ENCODE data around the gene ACBD4.
A peak's percentile ranks its signal among the peaks of the same experiment; 100 is the strongest.

Gene ACBD4

GRCh38 chr17:45135192-45135977 is at the start of gene ACBD4:
ACBD4 (plus strand) TSS chr17:45135687; CDS start chr17:45136145, 458 bp downstream.
- peak; percentile 86 for DNase-seq (ENCODE audit: low read depth)

GRCh38 chr17:45086391-45086790 is 49.1 kb upstream of the ACBD4 start:
- DNase-seq (ENCODE audit: low read depth): no peak
- no peak overlapping the region for H3K4me3 ChIP-seq (ENCODE audit: low read depth, low read length)

More at GRCh38 chr17:45135192-45135977, at the start of gene ACBD4:
- peak within 1 kb of the TSS; percentile 61 for H3K4me3 ChIP-seq (ENCODE audit: low read depth, low read length)

GRCh38 chr17:45086865-45087503 is 48.5 kb upstream of the ACBD4 start:
- no peak overlapping the region for H3K4me3 ChIP-seq (ENCODE audit: low read depth, low read length)
- no peak for DNase-seq (ENCODE audit: low read depth)

- no peak overlapping the region for H3K4me3 ChIP-seq (ENCODE audit: low read depth, low read length)
- no peak for DNase-seq (ENCODE audit: low read depth)
Observed at GRCh38 chr17:45087504-45087975, 47.9 kb upstream of the ACBD4 start.

GRCh38 chr17:45087978-45088377 is 47.5 kb upstream of the ACBD4 start:
- no peak overlapping the region for H3K4me3 ChIP-seq (ENCODE audit: low read depth, low read length)
- DNase-seq (ENCODE audit: low read depth): no peak

GRCh38 chr17:45088741-45089140 is 46.7 kb upstream of the ACBD4 start:
- no peak overlapping the region for H3K4me3 ChIP-seq (ENCODE audit: low read depth, low read length)
- no peak for DNase-seq (ENCODE audit: low read depth)

- H3K4me3 ChIP-seq (ENCODE audit: low read depth, low read length): no peak overlapping the region
- no peak for DNase-seq (ENCODE audit: low read depth)
Observed at GRCh38 chr17:45090711-45091110, 44.8 kb upstream of the ACBD4 start.

- no peak for DNase-seq (ENCODE audit: low read depth)
- no peak overlapping the region for H3K4me3 ChIP-seq (ENCODE audit: low read depth, low read length)
Observed at GRCh38 chr17:45091778-45092425, 43.6 kb upstream of the ACBD4 start.

- DNase-seq (ENCODE audit: low read depth): peak; percentile 94
- no peak overlapping the region for H3K4me3 ChIP-seq (ENCODE audit: low read depth, low read length)
Observed at GRCh38 chr17:45092911-45093430, 42.5 kb upstream of the ACBD4 start.

GRCh38 chr17:45093444-45094110 is 41.9 kb upstream of the ACBD4 start:
- no peak for DNase-seq (ENCODE audit: low read depth)
- no peak overlapping the region for H3K4me3 ChIP-seq (ENCODE audit: low read depth, low read length)

GRCh38 chr17:45096141-45096540 is 39.3 kb upstream of the ACBD4 start:
- no peak for DNase-seq (ENCODE audit: low read depth)
- H3K4me3 ChIP-seq (ENCODE audit: low read depth, low read length): no peak overlapping the region

- H3K4me3 ChIP-seq (ENCODE audit: low read depth, low read length): no peak overlapping the region
- no peak for DNase-seq (ENCODE audit: low read depth)
Observed at GRCh38 chr17:45096926-45097325, 38.6 kb upstream of the ACBD4 start.

- no peak overlapping the region for H3K4me3 ChIP-seq (ENCODE audit: low read depth, low read length)
- no peak for DNase-seq (ENCODE audit: low read depth)
Observed at GRCh38 chr17:45098081-45098868, 37.2 kb upstream of the ACBD4 start.

- no peak overlapping the region for H3K4me3 ChIP-seq (ENCODE audit: low read depth, low read length)
- DNase-seq (ENCODE audit: low read depth): peak; percentile 42
Observed at GRCh38 chr17:45098869-45099616, 36.4 kb upstream of the ACBD4 start.

GRCh38 chr17:45101546-45101882 is 34.0 kb upstream of the ACBD4 start:
- DNase-seq (ENCODE audit: low read depth): no peak
- no peak overlapping the region for H3K4me3 ChIP-seq (ENCODE audit: low read depth, low read length)

- no peak for DNase-seq (ENCODE audit: low read depth)
- H3K4me3 ChIP-seq (ENCODE audit: low read depth, low read length): no peak overlapping the region
Observed at GRCh38 chr17:45101883-45102811, 33.3 kb upstream of the ACBD4 start.

- H3K4me3 ChIP-seq (ENCODE audit: low read depth, low read length): no peak overlapping the region
- DNase-seq (ENCODE audit: low read depth): no peak
Observed at GRCh38 chr17:45102856-45103255, 32.6 kb upstream of the ACBD4 start.

Measured in skeletal muscle cell (primary cell).